Testis (tissue), 2 donors: ENCODE results near the gene ANKRD34B.

Source experiments
- CTCF ChIP-seq, 3 experiments: fragments of 450-650 bp in 2 of 3; fragments of 200-600 bp in 1 of 3; sonication (generic) in 1 of 3; IDR thresholded peaks; one replicate each; pipeline ENCODE4 v1.5.1; 2016 to 2019; ENCODE audit warnings: antibody characterized with exemption in 3 of 3, mild to moderate bottlenecking in 2 of 3, moderate library complexity in 1 of 3
- POLR2A ChIP-seq: fragments of 450-650 bp; IDR thresholded peaks from one replicate; pipeline ENCODE4 v1.6.1; 2017; ENCODE audit warnings: antibody characterized with exemption, mild to moderate bottlenecking, moderate library complexity

DNA sequence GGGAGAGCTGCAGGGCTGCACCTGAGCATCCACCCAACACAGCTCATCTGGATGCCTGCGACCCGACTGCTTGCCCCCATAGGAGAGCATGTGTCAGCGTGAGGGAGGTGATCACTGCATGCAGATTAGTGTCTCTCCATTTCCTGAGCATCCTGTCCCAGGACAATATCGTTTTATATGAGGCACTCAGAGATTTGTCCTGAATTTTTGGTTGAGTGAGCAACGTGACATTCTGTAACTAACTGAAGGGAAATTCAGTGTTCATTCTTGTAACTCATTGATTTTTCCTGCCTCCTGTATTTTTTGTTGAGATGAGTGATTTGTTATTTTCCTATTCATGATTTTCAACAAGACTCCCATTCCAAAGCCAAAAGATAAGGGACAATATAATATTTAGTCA, 20.7 kb upstream of the ANKRD34B start:
- TF ChIP-seq CTCF (IDR thresholded peaks at IDR 0.05) (no peak), POLR2A (no peak)
